ENCODE measurements around the gene PSMD1.

Gene PSMD1

DNA sequence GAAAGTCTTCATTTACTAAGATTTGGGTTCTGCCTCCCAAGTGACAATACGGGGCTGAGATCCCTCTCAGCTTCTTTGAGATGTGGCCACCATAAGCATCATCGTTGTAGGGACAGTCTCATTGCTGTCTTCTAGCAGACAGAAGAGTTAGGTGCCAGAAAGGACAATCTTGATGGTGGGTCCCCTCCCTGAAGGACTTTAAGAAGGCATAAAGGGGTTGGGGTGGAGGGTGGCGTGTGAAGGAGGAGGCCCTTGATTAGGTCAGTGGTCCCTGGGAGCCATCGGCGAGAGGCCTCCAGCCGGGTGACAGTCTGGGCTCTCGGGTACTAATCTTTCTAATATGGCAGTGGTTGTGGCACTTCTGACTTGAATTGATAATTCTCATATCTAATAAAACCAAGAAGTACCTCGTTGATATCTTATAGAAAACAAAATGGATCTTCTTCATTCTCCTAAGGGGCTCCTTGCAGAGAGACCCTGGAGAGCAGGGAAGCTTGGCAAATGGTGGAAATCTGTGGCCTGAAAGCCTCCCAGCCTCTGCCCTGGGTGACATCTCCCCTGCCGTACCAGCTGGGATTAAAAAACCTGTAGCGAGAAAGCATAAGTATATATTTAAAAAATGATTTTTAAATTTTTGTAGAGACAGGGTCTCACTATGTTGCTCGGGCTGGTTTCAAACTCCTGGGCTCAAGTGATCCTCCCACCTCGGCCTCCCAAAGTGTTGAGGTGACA, 7.2 kb upstream of the PSMD1 start:
- TF ChIP-seq CTCF (IDR thresholded peaks at IDR 0.05) = no peak
- no peak for DNase-seq (ENCODE audit: low spot score)
- H3K4me3 ChIP-seq = no peak overlapping the region
- no peak overlapping the region for H3K27ac ChIP-seq

- no peak overlapping the region for H3K4me3 ChIP-seq
- TF ChIP-seq CTCF (IDR thresholded peaks at IDR 0.05) = no peak
- no peak overlapping the region for H3K27ac ChIP-seq
- no peak for DNase-seq (ENCODE audit: low spot score)
These were observed 6.4 kb upstream of the PSMD1 start for GRCh38 chr2:231050018-231050901.

DNA sequence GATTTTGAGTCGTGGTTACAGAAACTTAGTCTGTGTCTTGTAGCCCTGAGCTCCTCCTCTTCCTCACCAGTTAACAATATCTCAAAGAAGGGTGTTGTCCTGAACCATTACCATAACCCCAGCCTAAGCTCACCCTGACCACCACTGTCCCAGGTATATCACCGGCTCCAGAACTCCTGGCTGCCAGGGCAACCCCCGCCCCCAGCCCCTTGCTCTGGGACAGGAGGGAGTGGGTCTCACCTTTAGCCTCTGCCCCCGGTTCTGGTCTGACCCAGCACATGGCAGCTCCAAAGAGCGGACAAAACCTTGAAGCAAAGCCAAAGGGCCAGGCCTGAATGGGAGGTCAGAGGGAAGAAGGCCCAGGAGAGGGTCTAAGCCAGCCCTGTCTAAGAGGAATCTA, 5.6 kb upstream of the PSMD1 start:
- H3K4me3 ChIP-seq = no peak overlapping the region
- DNase-seq (ENCODE audit: low spot score) = no peak
- no peak for TF ChIP-seq CTCF (IDR thresholded peaks at IDR 0.05)

DNA sequence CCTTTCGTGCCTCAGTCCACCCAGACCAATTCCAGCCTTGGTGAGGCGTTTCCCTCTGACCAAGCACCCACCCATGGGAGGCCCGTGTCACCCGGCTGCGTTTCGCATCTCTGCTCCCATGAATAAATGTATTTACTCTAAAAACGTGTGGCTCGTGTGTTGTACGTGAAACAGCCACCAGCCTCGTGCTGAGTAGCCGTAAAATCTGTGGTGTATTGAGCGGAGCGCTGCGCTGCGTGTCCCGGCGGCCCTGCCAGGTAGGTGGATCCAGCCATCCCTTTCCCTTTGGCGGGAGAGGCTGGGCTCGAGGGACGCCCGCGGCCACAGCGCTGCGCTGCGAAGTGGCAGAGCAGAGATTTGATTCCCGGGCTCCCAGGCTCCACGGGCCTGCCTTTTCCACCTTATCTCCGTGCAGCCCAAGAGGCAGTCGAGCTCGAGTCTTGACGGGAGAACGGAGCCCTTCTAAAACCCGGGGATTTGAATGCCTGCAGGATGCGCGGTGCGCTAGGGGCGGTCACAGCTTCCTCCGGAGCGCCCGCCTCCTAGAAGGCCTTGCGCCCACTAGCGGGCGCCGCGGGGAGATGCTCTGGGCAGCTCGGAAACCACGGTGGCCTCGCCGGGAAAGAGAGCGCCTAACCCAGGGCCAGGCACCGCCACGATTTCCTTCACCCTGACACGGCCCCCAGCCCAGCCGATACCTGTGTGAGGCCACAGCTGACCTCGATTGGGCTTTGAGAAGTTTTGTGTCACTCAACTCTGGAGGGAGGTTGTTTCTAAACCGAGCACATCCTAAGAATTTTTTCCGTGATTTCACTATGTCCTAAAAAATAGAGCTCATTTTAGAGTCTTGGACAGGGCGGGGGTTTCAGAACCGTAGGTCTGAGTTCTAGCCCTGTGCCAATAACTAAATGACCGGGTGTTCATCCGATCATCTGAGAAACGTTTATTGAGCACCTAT, 3.9 kb upstream of the PSMD1 start:
- peak; percentile 82 for DNase-seq (ENCODE audit: low spot score)
- Histone ChIP-seq H3K4me3 (peak overlapping the region; percentile 77), H3K27ac (peak overlapping the region; percentile 27 to 65)
- peak; percentile 95 for TF ChIP-seq CTCF (IDR thresholded peaks at IDR 0.05)

More for the DNA sequence above, 5.6 kb upstream of the PSMD1 start:
- H3K27ac ChIP-seq = no peak overlapping the region

DNA sequence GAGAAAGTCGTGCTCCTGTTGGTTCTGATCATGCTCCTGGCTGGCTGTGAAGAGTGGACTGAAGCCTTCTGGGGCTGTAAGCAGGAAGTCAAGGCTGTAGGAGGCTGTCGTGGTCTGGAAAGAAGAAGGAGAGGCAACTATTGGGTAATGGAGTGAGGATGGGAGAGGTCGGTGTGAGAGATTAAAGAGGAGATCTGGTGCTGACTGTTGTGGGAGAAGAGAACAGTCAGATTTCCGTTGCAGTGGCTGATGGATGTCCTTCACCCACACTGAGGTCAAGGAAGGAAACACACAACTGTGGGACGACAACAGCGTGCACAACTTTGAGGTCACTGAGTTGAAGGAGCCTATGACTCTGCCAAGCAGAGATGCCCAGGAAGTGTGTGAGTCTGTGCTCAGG, 2.8 kb upstream of the PSMD1 start:
- Histone ChIP-seq H3K4me3 (no peak overlapping the region), H3K27ac (no peak overlapping the region)
- TF ChIP-seq CTCF (IDR thresholded peaks at IDR 0.05) = no peak
- DNase-seq (ENCODE audit: low spot score) = no peak

DNA sequence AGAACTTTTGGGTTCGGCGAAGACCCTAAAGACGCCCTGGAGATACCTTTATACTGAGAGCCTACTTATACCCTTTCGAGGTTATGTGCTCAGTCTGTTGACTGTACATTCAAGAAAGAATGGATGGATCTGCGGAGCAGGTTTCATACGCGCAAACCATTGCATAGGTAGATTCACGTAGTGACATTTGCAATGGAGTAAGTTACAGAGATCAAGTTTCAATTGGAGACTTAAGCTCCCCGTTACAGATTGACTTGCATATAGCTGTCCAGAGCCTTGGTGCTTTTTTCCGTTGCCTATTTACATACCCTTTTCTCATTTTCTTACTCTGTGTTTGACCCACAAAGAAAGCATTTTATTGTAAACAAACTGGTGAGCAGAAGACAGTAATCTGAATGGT, 923 bp downstream of the PSMD1 start:
- Histone ChIP-seq H3K27ac (peak overlapping the region in 1 of 2 donors; percentile 91), H3K4me3 (peak overlapping the region; percentile 72)
- no peak for TF ChIP-seq CTCF (IDR thresholded peaks at IDR 0.05)
- no peak for DNase-seq (ENCODE audit: low spot score)
